ENCODE data around the gene SRP14.
A peak's percentile ranks its signal among the peaks of the same experiment; 100 is the strongest.

SRP14 gene

DNA sequence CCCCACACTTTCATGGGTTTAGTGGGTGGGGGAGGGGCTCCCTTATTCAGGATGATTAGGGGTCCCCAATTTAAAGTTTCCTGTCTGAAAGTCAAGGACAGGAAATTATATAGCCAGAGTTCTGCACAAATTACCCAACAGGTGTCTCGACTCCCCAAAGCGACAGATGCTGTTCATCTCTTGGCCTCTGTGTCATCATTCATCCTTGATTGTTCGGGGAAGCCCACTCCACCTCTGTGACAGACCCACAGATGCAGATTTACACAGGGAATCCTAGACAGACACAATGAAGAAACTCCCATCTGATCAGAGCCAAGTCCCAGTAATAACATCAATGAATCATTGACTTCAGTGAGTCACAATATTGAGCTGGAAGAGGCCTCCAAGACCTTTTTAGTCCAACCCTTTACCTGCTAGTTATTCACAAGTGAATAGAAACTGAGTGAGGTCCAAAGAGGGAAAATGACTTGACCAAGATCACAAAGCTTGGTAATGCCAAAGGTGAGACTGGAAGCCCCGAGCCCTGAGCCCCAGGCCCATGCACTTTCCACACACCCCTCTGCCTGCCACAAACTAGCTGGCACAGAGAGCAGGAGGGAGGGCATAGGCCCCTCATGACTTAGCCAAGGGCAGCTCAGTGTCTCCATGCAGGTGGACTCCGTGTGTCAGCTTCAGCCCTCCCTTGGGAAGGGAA is 7.9 kb upstream of the SRP14 start:
- H3K27ac ChIP-seq (replicated peaks), result peak overlapping the region; percentile 84
- no peaks in the 10 kb centered on the region for H3K27me3 ChIP-seq (ENCODE audit: insufficient read depth, poor library complexity, severe bottlenecking)
- TF ChIP-seq, protein P1, sequence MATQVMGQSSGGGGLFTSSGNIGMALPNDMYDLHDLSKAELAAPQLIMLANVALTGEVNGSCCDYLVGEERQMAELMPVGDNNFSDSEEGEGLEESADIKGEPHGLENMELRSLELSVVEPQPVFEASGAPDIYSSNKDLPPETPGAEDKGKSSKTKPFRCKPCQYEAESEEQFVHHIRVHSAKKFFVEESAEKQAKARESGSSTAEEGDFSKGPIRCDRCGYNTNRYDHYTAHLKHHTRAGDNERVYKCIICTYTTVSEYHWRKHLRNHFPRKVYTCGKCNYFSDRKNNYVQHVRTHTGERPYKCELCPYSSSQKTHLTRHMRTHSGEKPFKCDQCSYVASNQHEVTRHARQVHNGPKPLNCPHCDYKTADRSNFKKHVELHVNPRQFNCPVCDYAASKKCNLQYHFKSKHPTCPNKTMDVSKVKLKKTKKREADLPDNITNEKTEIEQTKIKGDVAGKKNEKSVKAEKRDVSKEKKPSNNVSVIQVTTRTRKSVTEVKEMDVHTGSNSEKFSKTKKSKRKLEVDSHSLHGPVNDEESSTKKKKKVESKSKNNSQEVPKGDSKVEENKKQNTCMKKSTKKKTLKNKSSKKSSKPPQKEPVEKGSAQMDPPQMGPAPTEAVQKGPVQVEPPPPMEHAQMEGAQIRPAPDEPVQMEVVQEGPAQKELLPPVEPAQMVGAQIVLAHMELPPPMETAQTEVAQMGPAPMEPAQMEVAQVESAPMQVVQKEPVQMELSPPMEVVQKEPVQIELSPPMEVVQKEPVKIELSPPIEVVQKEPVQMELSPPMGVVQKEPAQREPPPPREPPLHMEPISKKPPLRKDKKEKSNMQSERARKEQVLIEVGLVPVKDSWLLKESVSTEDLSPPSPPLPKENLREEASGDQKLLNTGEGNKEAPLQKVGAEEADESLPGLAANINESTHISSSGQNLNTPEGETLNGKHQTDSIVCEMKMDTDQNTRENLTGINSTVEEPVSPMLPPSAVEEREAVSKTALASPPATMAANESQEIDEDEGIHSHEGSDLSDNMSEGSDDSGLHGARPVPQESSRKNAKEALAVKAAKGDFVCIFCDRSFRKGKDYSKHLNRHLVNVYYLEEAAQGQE (IDR thresholded peaks at IDR 0.05; ENCODE audit: insufficient replicate concordance, low read depth), result no peak
- no peak for TF ChIP-seq SPI1 (IDR thresholded peaks at IDR 0.05; ENCODE audit: borderline replicate concordance, low read depth)
- TF ChIP-seq POLR2AphosphoS5 (IDR thresholded peaks at IDR 0.05; ENCODE audit: low read depth), result no peak
- TF ChIP-seq GABPA (IDR thresholded peaks at IDR 0.05; ENCODE audit: low read depth), result no peak
- TF ChIP-seq, protein P2, sequence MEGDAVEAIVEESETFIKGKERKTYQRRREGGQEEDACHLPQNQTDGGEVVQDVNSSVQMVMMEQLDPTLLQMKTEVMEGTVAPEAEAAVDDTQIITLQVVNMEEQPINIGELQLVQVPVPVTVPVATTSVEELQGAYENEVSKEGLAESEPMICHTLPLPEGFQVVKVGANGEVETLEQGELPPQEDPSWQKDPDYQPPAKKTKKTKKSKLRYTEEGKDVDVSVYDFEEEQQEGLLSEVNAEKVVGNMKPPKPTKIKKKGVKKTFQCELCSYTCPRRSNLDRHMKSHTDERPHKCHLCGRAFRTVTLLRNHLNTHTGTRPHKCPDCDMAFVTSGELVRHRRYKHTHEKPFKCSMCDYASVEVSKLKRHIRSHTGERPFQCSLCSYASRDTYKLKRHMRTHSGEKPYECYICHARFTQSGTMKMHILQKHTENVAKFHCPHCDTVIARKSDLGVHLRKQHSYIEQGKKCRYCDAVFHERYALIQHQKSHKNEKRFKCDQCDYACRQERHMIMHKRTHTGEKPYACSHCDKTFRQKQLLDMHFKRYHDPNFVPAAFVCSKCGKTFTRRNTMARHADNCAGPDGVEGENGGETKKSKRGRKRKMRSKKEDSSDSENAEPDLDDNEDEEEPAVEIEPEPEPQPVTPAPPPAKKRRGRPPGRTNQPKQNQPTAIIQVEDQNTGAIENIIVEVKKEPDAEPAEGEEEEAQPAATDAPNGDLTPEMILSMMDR (IDR thresholded peaks at IDR 0.05; ENCODE audit: insufficient read depth, low read length), result no peak
- no peak overlapping the region for H3K4me3 ChIP-seq (replicated peaks; ENCODE audit: insufficient read depth, low read length)
- DNase-seq (ENCODE audit: low read depth in 1 of 2, low spot score in 1 of 2), result no peak

- no peak for TF ChIP-seq SPI1 (IDR thresholded peaks at IDR 0.05; ENCODE audit: borderline replicate concordance, low read depth)
- TF ChIP-seq, protein P1 (IDR thresholded peaks at IDR 0.05; ENCODE audit: insufficient replicate concordance, low read depth), result no peak
- TF ChIP-seq, protein P2 (IDR thresholded peaks at IDR 0.05; ENCODE audit: insufficient read depth, low read length), result no peak
- TF ChIP-seq GABPA (IDR thresholded peaks at IDR 0.05; ENCODE audit: low read depth), result no peak
- TF ChIP-seq POLR2AphosphoS5 (IDR thresholded peaks at IDR 0.05; ENCODE audit: low read depth), result 0 out of 2 replicates have a peak, but pooled peaks have one; percentile 3
- Histone ChIP-seq H3K4me3 (replicated peaks; ENCODE audit: insufficient read depth, low read length) (no peak overlapping the region), H3K27ac (replicated peaks) (peak overlapping the region; percentile 9; the same call in 1 of the 2 replicates), H3K27me3 (ENCODE audit: insufficient read depth, poor library complexity, severe bottlenecking) (no peaks in the 10 kb centered on the region)
- DNase-seq (ENCODE audit: low read depth in 1 of 2, low spot score in 1 of 2), result no peak
These were observed 6.7 kb upstream of the SRP14 start for GRCh38 chr15:40045572-40046217.

DNA sequence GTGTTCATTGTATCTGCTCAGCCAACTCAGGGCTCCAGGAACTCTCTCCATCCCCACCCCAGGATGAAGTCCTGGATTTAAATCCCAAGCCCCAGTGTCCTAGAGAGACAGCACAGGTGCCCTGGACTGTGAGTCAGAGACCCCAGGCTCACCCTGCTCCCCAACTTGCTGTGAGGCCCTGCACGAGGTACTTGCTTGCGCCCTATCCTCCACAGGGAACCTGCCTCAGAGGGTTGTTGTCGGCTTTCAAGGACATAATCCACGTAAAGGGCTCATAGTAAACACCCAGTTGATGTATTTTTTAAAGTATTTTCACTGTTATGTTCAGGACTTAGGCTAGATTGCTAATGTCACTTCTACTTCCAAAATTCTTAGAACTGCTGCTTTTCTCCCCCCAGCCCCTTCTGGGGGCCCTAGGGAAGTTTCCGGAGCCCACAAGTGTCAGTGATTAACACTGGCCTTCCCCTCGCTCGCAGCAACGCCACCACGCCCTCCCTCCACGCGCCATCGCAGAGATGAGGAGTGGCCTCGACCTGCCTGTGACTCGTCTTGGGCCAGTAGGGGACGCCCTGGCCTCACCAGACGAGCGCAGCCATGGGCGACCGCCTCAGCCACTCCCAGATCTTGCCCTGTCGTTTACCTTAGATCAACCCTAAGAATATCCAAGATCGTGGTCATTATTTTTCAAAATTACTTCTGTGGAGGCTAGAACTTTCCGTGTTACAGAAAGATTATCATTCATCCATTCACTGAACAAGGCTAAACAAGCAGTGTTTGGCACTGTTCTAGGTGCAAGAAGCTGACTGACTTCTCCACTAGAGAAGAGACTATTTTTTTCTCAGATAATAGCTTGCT is 6.0 kb upstream of the SRP14 start:
- Histone ChIP-seq H3K27me3 (ENCODE audit: insufficient read depth, poor library complexity, severe bottlenecking) (no peaks in the 10 kb centered on the region), H3K4me3 (replicated peaks; ENCODE audit: insufficient read depth, low read length) (no peak overlapping the region), H3K27ac (replicated peaks) (peak overlapping the region; percentile 9; the same call in 1 of the 2 replicates)
- TF ChIP-seq SPI1 (IDR thresholded peaks at IDR 0.05; ENCODE audit: borderline replicate concordance, low read depth) (no peak), GABPA (IDR thresholded peaks at IDR 0.05; ENCODE audit: low read depth) (no peak), POLR2AphosphoS5 (IDR thresholded peaks at IDR 0.05; ENCODE audit: low read depth) (0 out of 2 replicates have a peak, but pooled peaks have one; percentile 25)
- TF ChIP-seq, protein P2 (IDR thresholded peaks at IDR 0.05; ENCODE audit: insufficient read depth, low read length), result peak; percentile 93
- TF ChIP-seq, protein P1 (IDR thresholded peaks at IDR 0.05; ENCODE audit: insufficient replicate concordance, low read depth), result no peak
- peak in 1 of 2 experiments; percentile 86 for DNase-seq (ENCODE audit: low read depth in 1 of 2, low spot score in 1 of 2)
